HG03432 (cell line): ENCODE results near the gene SLC28A1.

ENCODE experiments used
- ATAC-seq: cut with Tn5 transposase; IDR thresholded peaks from one replicate; pipeline ENCODE4 v1.9.1; 2021; ENCODE audit warnings: mild to moderate bottlenecking, moderate library complexity; ENCODE audit not compliant: unreplicated experiment

Gene SLC28A1

GRCh38 chr15:84934942-84935729 lies 50.7 kb downstream of the SLC28A1 start:
- ATAC-seq = no peak

- ATAC-seq = no peak
Measured at GRCh38 chr15:84937144-84937543, 52.7 kb downstream of the SLC28A1 start.

GRCh38 chr15:84938726-84939125 lies 54.3 kb downstream of the SLC28A1 start:
- ATAC-seq = no peak

- ATAC-seq = no peak
Measured at GRCh38 chr15:84940399-84940798, 55.9 kb downstream of the SLC28A1 start.

GRCh38 chr15:84942456-84942855 lies 58.0 kb downstream of the SLC28A1 start:
- no peak for ATAC-seq

GRCh38 chr15:84944311-84944710 lies 59.8 kb downstream of the SLC28A1 start:
- ATAC-seq = no peak

- no peak for ATAC-seq
Measured at GRCh38 chr15:84944861-84945260, 60.4 kb downstream of the SLC28A1 start.

GRCh38 chr15:84946772-84947489 lies 62.5 kb downstream of the SLC28A1 start:
- no peak for ATAC-seq

GRCh38 chr15:84947947-84948830 lies 63.7 kb downstream of the SLC28A1 start:
- ATAC-seq = no peak

- ATAC-seq = no peak
Measured at GRCh38 chr15:84949043-84949442, 64.6 kb downstream of the SLC28A1 start.

GRCh38 chr15:84949845-84950569 lies 65.5 kb downstream of the SLC28A1 start:
- ATAC-seq = no peak

- no peak for ATAC-seq
Measured at GRCh38 chr15:84950570-84951111, 66.2 kb downstream of the SLC28A1 start.

- ATAC-seq = no peak
Measured at GRCh38 chr15:84951736-84952135, 67.3 kb downstream of the SLC28A1 start.

- no peak for ATAC-seq
Measured at GRCh38 chr15:84953136-84953535, 68.7 kb downstream of the SLC28A1 start.

- no peak for ATAC-seq
Measured at GRCh38 chr15:84953726-84954125, 69.3 kb downstream of the SLC28A1 start.

- ATAC-seq = no peak
Measured at GRCh38 chr15:84955089-84955848, 70.8 kb downstream of the SLC28A1 start.

GRCh38 chr15:84956199-84956598 lies 71.7 kb downstream of the SLC28A1 start:
- no peak for ATAC-seq

- no peak for ATAC-seq
Measured at GRCh38 chr15:84960391-84961113, 76.1 kb downstream of the SLC28A1 start.

GRCh38 chr15:84961114-84961452 lies 76.6 kb downstream of the SLC28A1 start:
- ATAC-seq = no peak
